ENCODE results near the gene C6orf141. TPM values are rescaled to one million over a fixed set of nuclear protein-coding genes. Genes with fewer than 3 reads are reported as not detected.
A peak's percentile ranks its signal among the peaks of the same experiment; 100 is the strongest.

Gene C6orf141
- total RNA-seq, 1 experiment from 2014 or later: 2.1 TPM

GRCh38 chr6:49549691-49550491, 577 bp upstream of the C6orf141 start:
- Mint-ChIP-seq H3K9me3 (ENCODE audit: unreplicated experiment) (no peaks in the 10 kb centered on the region), H3K36me3 (ENCODE audit: insufficient read depth, unreplicated experiment) (peaks cover 4% of the 10 kb centered on the region), H3K4me3 (ENCODE audit: unreplicated experiment) (peak overlapping the region; percentile 77), H3K27ac (ENCODE audit: unreplicated experiment) (peak overlapping the region; percentile 22), H3K4me1 (ENCODE audit: low read depth, unreplicated experiment) (peaks cover 9% of the 10 kb centered on the region), H3K27me3 (ENCODE audit: insufficient read depth, unreplicated experiment) (no peaks in the 10 kb centered on the region)
- no peaks in the 10 kb centered on the region for H3K36me3 ChIP-seq (ENCODE audit: control insufficient read depth, insufficient read depth, low read length)
- peak overlapping the region; percentile 44 for H3K4me3 ChIP-seq (ENCODE audit: low read depth, low read length)
- no peaks in the 10 kb centered on the region for H3K27me3 ChIP-seq (replicated peaks; ENCODE audit: control insufficient read depth, insufficient read depth, low read length)
- POLR2A ChIA-PET: no interaction called here
- CTCF ChIA-PET: interaction anchor here (0.7 to 1.0 kb wide), 2 partner anchors 18 to 1979 kb away, joined by 3 to 4 read pairs; no protein-coding TSS in a partner anchor
- no peaks in the 10 kb centered on the region for H3K4me1 ChIP-seq
- intact Hi-C loops (cut with micrococcal nuclease; ENCODE audit: unreplicated experiment): no loop called here
- DNase-seq: no peak
- no TSS peak for BruUV-seq (replicated peaks)
- TF ChIP-seq, protein P1, sequence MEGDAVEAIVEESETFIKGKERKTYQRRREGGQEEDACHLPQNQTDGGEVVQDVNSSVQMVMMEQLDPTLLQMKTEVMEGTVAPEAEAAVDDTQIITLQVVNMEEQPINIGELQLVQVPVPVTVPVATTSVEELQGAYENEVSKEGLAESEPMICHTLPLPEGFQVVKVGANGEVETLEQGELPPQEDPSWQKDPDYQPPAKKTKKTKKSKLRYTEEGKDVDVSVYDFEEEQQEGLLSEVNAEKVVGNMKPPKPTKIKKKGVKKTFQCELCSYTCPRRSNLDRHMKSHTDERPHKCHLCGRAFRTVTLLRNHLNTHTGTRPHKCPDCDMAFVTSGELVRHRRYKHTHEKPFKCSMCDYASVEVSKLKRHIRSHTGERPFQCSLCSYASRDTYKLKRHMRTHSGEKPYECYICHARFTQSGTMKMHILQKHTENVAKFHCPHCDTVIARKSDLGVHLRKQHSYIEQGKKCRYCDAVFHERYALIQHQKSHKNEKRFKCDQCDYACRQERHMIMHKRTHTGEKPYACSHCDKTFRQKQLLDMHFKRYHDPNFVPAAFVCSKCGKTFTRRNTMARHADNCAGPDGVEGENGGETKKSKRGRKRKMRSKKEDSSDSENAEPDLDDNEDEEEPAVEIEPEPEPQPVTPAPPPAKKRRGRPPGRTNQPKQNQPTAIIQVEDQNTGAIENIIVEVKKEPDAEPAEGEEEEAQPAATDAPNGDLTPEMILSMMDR (IDR thresholded peaks at IDR 0.05; ENCODE audit: insufficient read depth in 1 of 2, low read depth in 1 of 2, low read length in 1 of 2, severe bottlenecking in 1 of 2, unreplicated experiment in 1 of 2): no peak
- H3K9me3 ChIP-seq: no peaks in the 10 kb centered on the region

DNA sequence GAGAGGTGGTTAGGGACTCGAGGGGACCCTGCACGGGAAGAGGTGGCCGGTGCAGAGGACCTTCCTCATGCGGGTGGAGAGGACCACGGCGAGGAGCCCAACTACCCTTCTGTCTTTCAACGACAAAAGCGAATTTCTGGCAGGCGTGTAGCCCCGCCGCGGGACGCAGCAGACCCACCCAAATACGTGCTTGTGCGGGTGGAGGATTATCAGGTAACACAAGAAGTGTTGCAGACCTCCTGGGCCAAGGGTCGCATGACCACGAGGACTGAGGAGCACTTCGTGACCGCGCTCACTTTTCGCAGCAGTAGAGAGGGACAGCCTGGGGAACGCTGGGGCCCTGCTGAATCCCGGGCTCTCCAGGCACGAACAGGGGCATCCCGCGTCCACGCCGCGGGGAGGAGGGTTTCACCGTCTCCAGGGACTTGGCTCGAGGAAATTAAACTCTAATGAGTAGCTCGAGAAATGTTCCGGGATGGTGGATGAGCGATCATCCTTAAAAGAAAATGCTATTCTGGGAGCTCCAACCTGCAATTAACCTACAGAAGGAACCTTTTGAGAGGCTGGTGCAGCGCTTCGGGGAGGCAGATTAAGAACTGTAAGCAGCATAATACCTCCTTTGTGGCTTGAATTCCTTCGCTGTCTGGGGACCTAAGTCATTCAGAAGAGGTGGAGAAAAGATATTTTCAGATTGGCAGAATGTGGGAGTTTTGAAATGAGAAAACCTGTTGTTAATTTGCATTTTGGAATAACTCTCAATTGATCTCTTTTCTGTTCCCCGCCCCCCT, 804 bp downstream of the C6orf141 start:
- H3K36me3 ChIP-seq (ENCODE audit: control insufficient read depth, insufficient read depth, low read length): no peaks in the 10 kb centered on the region
- no peaks in the 10 kb centered on the region for H3K9me3 ChIP-seq
- peaks cover 7% of the 10 kb centered on the region; the same call in 1 of the 2 replicates for H3K4me1 ChIP-seq
- Mint-ChIP-seq H3K4me1 (ENCODE audit: low read depth, unreplicated experiment) (peaks cover 9% of the 10 kb centered on the region), H3K27ac (ENCODE audit: unreplicated experiment) (peak overlapping the region; percentile 22), H3K36me3 (ENCODE audit: insufficient read depth, unreplicated experiment) (peaks cover 4% of the 10 kb centered on the region), H3K27me3 (ENCODE audit: insufficient read depth, unreplicated experiment) (no peaks in the 10 kb centered on the region), H3K9me3 (ENCODE audit: unreplicated experiment) (no peaks in the 10 kb centered on the region), H3K4me3 (ENCODE audit: unreplicated experiment) (peak overlapping the region; percentile 77)
- TF ChIP-seq, protein P1 (IDR thresholded peaks at IDR 0.05; ENCODE audit: insufficient read depth in 1 of 2, low read depth in 1 of 2, low read length in 1 of 2, severe bottlenecking in 1 of 2, unreplicated experiment in 1 of 2): no peak
- peak; percentile 29 to 30 for DNase-seq
- POLR2A ChIA-PET: no interaction called here
- BruUV-seq (replicated peaks): TSS peak; percentile 37
- CTCF ChIA-PET: interaction anchor here (1.0 kb wide), 1 partner anchor 19 kb away, joined by 4 read pairs; no protein-coding TSS in a partner anchor
- no peaks in the 10 kb centered on the region for H3K27me3 ChIP-seq (replicated peaks; ENCODE audit: control insufficient read depth, insufficient read depth, low read length)
- intact Hi-C loops (cut with micrococcal nuclease; ENCODE audit: unreplicated experiment): no loop called here
- H3K4me3 ChIP-seq (ENCODE audit: low read depth, low read length): peak overlapping the region; percentile 44

DNA sequence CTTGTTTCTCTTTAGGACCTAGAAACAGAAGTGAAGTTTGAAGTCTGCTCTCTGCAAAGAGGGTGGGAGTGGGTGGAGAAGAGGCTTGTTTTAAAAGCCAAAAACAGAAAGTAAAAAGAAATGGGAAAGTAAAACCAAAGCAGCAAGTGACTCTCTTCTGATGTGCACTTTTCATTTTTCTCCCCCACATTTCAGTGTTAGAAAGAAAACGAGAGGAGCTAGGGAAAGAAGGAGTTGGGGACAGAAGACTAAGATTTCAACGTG, 1.3 kb downstream of the C6orf141 start:
- Mint-ChIP-seq H3K27me3 (ENCODE audit: insufficient read depth, unreplicated experiment) (no peaks in the 10 kb centered on the region), H3K9me3 (ENCODE audit: unreplicated experiment) (no peaks in the 10 kb centered on the region), H3K4me1 (ENCODE audit: low read depth, unreplicated experiment) (peaks cover 14% of the 10 kb centered on the region), H3K4me3 (ENCODE audit: unreplicated experiment) (peak overlapping the region; percentile 77), H3K36me3 (ENCODE audit: insufficient read depth, unreplicated experiment) (peaks cover 4% of the 10 kb centered on the region), H3K27ac (ENCODE audit: unreplicated experiment) (no peak overlapping the region)
- intact Hi-C loops (cut with micrococcal nuclease; ENCODE audit: unreplicated experiment): no loop called here
- Histone ChIP-seq H3K4me1 (peaks cover 12% of the 10 kb centered on the region), H3K9me3 (no peaks in the 10 kb centered on the region), H3K27me3 (replicated peaks; ENCODE audit: control insufficient read depth, insufficient read depth, low read length) (no peaks in the 10 kb centered on the region), H3K36me3 (ENCODE audit: control insufficient read depth, insufficient read depth, low read length) (no peaks in the 10 kb centered on the region), H3K4me3 (ENCODE audit: low read depth, low read length) (peak overlapping the region; percentile 44)
- ChIA-PET POLR2A (no interaction called here), CTCF (no interaction called here)
- no TSS peak for BruUV-seq (replicated peaks)
- TF ChIP-seq, protein P1 (IDR thresholded peaks at IDR 0.05; ENCODE audit: insufficient read depth in 1 of 2, low read depth in 1 of 2, low read length in 1 of 2, severe bottlenecking in 1 of 2, unreplicated experiment in 1 of 2): no peak
- no peak for DNase-seq

All from Caco-2 (cell line).